Central memory CD4-positive, alpha-beta T cell (primary cell): ENCODE data around the gene RAB18.
"Not testable (repeated sequence)": the region's sequence is repeated elsewhere in the genome, so short reads cannot be mapped to it uniquely, and the experiment has no call there.

ENCODE experiments used
- DNase-seq: peaks from one replicate; pipeline ENCODE4 v3.0.0; 2022

Gene RAB18

DNA sequence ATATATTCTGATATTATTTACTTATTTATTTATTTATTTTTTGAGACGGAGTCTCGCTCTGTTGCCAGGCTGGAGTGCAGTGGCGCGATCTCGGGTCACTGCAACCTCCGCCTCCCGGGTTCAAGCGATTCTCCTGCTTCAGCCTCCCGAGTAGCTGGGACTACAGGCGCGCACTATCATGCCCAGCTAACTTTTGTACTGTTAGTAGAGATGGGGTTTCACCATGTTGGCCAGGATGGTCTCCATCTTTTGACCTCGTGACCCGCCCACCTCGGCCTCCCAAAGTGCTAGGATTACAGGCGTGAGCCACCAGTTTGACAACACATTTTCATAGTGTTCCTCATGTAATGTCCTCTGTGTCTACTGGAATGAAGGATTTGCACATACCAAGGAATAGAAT is 1.4 kb downstream of the RAB18 start:
- not testable (repeated sequence) for DNase-seq

DNA sequence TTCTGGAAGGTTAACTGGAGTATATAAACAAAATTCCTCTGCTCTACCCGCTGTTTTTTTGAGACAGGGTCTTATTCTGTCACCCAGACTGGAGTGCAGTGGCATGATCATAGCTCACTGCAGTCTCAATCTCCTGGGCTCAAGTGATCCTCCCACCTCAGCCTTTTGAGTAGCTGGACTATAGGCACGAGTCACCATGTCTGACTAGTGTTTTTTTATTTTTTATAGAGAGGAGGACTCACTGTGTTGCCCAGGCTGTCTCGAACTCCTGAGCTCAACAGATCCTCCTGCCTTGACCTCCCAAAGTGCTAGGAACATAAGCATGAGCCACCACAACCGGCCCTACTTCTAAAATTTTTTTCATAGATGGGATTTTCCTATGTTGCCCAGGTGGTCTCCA is 2.2 kb downstream of the RAB18 start:
- no peak for DNase-seq

DNA sequence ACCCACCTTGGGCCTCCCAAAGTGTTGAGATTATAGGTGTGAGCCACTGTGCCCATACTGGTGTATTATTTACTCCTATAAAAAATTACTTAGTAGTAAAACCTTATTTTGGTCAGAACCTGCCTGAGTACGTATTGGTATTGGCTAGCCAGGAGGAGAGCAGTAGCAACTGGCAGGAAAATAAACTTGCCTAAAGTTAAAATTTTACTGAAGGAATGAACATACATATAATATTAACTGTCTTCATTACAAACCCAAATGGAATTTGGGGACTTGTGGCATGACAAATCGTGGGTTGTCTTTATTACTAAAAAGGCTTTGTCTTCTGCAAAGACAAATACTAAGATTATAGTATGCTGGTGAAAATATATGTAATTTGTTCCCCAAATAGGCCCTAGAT is 8.4 kb downstream of the RAB18 start:
- DNase-seq = no peak

DNA sequence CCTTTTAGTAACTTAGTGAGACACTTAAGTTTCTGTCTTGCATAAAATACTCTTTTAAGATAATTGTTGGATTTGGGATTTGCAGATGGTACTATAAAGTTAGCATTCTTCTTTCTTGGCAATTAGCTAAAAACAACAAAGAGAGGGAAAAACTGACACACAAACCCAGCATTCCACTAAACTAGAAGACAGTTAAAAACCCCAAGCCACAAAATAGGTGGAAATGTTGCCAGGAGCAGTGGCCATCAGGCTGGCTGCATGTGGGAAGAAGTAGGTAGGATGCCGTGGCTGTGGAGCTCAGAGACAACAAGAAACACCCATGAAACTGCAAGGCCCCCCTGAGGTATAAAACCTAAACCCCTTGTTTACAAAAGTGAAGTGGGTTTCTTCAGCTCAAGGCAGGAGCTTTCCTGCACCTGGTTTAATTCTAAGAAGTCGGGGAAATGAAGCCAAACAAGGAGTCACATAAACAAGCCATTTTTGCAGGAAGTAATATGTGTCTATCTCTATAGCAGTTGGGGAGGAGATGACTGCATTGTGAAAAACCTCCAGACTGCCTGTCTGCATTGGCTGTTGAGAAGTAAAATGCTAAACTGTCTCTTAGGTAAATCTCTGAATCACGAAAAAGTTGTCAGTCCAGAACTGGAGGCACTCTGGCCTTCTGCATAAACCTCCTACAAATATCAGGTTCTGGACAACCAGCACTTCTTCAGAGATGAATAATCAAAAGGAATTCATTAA is 9.5 kb downstream of the RAB18 start:
- no peak for DNase-seq

- DNase-seq = no peak
Measured at GRCh38 chr10:27514243-27514642, 10.1 kb downstream of the RAB18 start.

- no peak for DNase-seq
Measured at GRCh38 chr10:27518261-27518660, 14.2 kb downstream of the RAB18 start.

- DNase-seq = no peak
Measured at GRCh38 chr10:27525819-27526218, 21.7 kb downstream of the RAB18 start.

GRCh38 chr10:27526242-27526641 is 22.1 kb downstream of the RAB18 start:
- no peak for DNase-seq

DNA sequence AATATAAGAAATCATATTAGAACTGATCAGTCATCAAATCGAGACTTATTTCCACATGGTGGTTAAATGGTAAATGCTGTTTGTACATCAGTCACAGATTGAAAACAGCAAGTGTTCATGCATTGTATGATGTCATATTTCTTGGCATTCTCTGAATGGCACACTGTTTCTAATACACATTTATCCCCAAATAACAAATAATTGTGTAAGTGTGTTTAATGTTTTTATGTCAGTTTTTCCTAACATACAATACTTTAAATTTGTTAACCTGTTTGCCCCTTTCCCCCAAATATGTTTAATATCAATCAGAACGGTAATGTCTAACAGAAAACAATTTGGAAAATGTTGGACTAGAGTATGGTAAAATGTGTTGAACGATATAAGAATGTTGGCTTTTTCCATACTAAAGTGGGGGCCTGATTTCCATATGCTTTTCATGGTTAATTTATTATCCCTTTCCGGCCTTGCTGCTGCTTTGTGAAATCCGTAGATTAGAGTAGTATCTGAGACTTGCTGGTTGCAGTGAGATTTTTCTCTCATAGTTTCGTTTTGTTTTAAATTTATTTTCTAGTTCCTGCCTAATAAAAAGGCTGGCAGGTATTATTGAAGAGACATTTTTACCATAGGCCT is 23.7 kb downstream of the RAB18 start:
- DNase-seq = no peak

GRCh38 chr10:27529010-27529783 is 25.1 kb downstream of the RAB18 start:
- no peak for DNase-seq

DNA sequence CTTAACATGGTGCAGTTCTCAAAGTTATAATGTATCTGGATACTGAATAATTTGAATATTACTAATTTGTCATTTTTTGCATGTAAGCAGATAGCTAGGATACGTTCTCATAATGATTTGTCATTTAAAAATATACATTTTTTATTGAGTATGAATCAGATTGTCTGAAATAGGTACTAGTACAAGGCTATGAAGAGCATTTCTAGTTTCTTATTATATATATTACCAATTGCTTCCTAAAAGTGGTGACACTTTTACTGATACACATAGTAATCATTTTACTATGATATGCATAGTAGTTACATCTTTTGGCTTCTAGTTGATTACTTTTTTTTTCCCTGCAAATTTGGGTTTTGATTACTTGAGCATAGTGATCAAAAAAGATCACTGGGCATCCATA is 26.4 kb downstream of the RAB18 start:
- no peak for DNase-seq

GRCh38 chr10:27531336-27531847 is 27.3 kb downstream of the RAB18 start:
- no peak for DNase-seq

DNA sequence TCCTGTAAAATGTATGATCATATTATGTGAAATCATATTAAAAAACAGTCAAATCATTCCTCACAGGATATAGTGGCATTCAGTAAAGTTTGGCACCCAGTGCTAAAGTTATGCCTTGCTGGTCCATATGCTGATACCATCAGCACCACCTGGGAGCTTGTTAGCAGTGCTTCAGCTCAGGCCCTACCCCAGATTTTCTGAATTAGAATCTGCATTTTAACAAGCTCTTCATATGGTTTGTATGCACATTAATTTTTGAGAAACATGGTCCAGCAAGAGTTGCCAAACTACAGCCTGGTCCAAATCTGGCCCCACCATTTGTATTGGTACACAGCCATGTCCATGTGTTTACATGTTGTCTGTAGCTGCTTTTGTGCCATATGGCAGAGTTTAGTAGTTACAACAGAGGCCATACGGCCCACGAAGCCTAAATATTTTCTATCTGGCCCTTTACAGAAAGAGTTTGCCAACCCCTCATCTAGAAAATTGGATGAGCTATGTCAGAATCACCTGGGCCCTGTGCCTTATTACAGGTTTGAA is 30.1 kb downstream of the RAB18 start:
- DNase-seq = no peak

- DNase-seq = no peak
Measured at GRCh38 chr10:27535317-27535716, 31.2 kb downstream of the RAB18 start.

DNA sequence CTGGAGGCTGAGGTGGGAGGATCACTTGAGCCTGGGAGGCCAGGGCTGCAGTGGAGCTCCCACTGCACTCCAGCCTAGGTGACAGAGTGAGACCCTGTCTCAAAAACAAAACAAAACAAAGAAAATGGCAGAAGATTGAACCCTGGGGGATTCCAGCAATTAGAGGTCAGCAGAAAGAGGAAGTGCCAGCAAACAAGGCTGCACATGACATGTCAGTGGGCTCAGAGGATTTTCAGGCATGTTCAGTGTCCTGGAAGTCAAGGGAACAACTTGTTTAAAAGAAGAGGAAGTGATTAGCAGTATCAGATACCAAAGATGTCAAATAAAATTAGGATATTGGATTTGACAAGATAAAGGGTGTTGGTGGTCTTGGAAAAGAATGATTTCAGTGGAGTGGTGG is 32.3 kb downstream of the RAB18 start:
- DNase-seq = no peak

DNA sequence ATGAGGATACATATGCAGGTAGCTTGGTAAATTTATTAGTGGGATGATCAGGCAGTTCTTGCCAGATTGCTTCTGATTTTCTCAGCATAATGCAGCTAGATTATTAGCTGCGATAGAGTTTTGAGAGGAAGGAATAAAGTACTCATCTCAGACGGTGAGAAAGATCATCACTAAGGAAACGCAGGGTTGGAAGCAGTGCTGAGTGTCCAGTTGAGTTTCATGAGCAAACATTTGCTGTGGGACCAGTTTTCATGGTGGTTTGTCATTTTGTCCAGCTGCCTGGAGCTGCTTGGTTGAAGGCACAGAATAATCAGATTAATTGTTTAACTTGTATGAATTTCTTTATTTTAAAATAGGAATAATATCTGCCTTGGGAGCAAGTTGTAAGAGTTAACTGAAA is 33.1 kb downstream of the RAB18 start:
- DNase-seq = no peak

GRCh38 chr10:27537787-27538186 is 33.7 kb downstream of the RAB18 start:
- no peak for DNase-seq

GRCh38 chr10:27540672-27541071 is 36.6 kb downstream of the RAB18 start:
- no peak for DNase-seq

DNA sequence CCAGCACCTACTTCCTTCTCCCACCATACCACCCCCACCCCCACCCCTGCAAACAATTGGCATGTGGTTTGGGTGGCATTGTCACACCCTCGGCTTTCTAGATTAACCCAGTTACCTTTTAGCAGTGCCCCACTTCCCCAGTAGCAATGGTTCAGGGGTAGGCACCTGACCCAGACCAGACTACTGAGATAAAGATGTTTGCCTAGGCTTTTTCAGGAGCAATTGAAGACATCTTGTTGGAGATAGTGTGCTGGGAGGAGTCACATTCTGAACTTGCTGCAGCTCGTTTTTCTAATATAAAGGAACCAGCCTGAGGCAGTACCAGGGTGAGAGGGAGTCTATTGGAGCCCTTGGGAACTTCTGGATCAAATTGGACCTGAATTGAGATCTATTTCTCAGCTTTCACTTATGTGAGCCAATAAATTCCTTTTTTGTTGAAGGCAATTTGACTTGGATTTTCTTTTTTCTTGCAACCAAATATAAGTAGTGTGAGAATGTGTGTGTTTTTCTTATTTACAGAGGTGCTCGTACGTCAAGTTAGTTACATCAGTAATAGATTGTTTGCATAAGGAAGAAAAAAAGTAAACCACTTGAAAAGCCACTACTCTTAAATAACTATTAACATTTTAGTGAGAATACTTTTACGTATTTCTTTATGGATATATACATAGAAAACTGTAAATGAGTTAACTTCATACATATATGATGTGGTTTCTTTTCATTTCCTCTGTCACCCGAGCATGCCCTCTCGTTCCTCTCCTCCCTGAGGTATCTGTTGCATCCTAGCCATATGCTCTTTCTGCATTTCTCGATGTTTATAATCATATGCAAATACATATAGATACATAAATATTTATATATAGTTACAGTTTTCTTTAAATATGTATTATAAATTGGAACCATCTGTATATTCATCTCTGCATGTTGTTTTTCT is 38.0 kb downstream of the RAB18 start:
- peak; percentile 32 for DNase-seq

- no peak for DNase-seq
Measured at GRCh38 chr10:27542812-27543211, 38.7 kb downstream of the RAB18 start.

GRCh38 chr10:27547047-27547446 is 42.9 kb downstream of the RAB18 start:
- no peak for DNase-seq

GRCh38 chr10:27547482-27547881 is 43.4 kb downstream of the RAB18 start:
- no peak for DNase-seq
